ENCODE measurements around the gene VEZT.

GRCh38 chr12:95191060-95191696, 26.4 kb upstream of the VEZT start:
- TF ChIP-seq CTCF (IDR thresholded peaks at IDR 0.05) (no peak), POLR2A (IDR thresholded peaks at IDR 0.05) (no peak)
